ENCODE data around the gene GALK2. TPM values are rescaled to one million over a fixed set of nuclear protein-coding genes. Genes with fewer than 3 reads are reported as not detected.

Gene GALK2
- total RNA-seq, 1 donor from 2014 or later = 47.6 TPM

DNA sequence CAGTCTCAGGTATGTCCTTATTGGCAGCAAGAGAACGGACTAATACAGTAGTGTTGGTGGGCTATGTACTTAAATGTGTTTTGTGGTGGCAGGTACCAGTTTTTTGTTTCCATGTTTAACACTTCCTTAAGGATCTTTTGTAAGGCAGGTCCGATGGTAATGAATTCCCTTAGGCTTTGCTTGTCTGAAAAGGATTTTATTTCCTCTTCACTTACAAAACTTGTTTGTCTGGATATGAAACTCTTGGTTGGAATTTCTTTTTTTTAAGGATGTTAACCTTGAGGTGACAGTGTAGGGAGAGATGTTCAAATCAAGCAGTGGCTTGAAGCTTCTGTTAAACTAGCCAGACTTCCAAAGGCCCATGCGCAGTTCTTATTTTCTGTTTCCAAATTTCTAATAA is 130.8 kb downstream of the GALK2 start:
- H3K4me1 ChIP-seq = no peaks in the 10 kb centered on the region
- peaks cover 0 to 7% of the 10 kb centered on the region in 2 donors for H3K36me3 ChIP-seq
- H3K4me3 ChIP-seq = no peak overlapping the region
- TF ChIP-seq POLR2AphosphoS5 (IDR thresholded peaks at IDR 0.05; ENCODE audit: insufficient read depth in 1 of 2, low read depth in 1 of 2) = no peak
- TF ChIP-seq POLR2A (IDR thresholded peaks at IDR 0.05) = no peak
- TF ChIP-seq, protein P1, sequence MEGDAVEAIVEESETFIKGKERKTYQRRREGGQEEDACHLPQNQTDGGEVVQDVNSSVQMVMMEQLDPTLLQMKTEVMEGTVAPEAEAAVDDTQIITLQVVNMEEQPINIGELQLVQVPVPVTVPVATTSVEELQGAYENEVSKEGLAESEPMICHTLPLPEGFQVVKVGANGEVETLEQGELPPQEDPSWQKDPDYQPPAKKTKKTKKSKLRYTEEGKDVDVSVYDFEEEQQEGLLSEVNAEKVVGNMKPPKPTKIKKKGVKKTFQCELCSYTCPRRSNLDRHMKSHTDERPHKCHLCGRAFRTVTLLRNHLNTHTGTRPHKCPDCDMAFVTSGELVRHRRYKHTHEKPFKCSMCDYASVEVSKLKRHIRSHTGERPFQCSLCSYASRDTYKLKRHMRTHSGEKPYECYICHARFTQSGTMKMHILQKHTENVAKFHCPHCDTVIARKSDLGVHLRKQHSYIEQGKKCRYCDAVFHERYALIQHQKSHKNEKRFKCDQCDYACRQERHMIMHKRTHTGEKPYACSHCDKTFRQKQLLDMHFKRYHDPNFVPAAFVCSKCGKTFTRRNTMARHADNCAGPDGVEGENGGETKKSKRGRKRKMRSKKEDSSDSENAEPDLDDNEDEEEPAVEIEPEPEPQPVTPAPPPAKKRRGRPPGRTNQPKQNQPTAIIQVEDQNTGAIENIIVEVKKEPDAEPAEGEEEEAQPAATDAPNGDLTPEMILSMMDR (IDR thresholded peaks at IDR 0.05) = no peak
- no peak overlapping the region for H3K27ac ChIP-seq
- intact Hi-C loops (cut with DNase I) = no loop called here
- H3K9me3 ChIP-seq = no peaks in the 10 kb centered on the region
- no peak for DNase-seq (ENCODE audit: extremely low spot score in 2 of 2)
- H3K27me3 ChIP-seq = no peaks in the 10 kb centered on the region

DNA sequence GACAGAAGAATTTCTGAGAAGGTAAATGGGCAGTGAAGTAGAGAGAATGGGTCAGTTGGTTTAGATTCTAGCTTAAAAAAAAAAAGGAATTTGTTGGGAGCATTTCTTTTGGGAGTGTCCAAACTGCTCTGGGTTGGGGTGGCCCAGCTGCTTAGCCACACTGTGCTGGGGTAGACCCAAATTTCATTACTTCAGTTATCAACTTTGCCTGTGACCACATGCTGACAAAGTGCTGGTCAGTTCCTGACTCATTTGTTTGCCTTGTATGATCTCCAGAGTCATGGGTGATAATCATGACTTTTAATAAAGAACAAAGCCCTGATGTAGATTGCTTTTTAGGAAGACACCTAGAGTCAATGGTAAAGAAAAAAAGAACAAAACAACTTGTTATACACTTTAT is 131.5 kb downstream of the GALK2 start:
- Histone ChIP-seq H3K27ac (no peak overlapping the region), H3K36me3 (peaks cover 0 to 7% of the 10 kb centered on the region in 2 donors), H3K4me1 (no peaks in the 10 kb centered on the region), H3K27me3 (no peaks in the 10 kb centered on the region), H3K9me3 (no peaks in the 10 kb centered on the region), H3K4me3 (no peak overlapping the region)
- no peak for DNase-seq (ENCODE audit: extremely low spot score in 2 of 2)
- TF ChIP-seq, protein P1 (IDR thresholded peaks at IDR 0.05) = no peak
- TF ChIP-seq POLR2A (IDR thresholded peaks at IDR 0.05) (no peak), POLR2AphosphoS5 (IDR thresholded peaks at IDR 0.05; ENCODE audit: insufficient read depth in 1 of 2, low read depth in 1 of 2) (no peak)
- intact Hi-C loops (cut with DNase I) = no loop called here

DNA sequence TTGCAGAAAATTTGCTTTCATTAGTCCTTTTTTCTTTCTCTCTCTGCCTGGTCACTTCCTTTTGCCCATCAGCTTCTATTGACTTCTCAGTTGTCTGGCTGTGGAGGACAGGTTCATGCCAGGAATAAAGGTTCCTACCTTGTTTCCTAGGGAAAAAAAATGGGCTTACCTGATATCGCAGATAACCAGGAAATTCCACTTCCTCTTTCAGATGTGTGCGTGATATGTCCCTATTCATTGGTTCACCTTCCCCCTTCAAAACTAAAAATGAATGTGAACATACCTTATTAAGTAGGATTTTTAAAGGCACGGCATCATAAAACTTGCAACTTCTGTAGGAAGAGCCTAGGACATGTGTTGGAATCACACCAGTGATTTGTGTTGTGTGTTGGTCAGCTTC is 133.0 kb downstream of the GALK2 start:
- Histone ChIP-seq H3K27me3 (no peaks in the 10 kb centered on the region), H3K27ac (no peak overlapping the region), H3K4me1 (no peaks in the 10 kb centered on the region), H3K9me3 (no peaks in the 10 kb centered on the region), H3K4me3 (no peak overlapping the region), H3K36me3 (peaks cover 0 to 7% of the 10 kb centered on the region in 2 donors)
- DNase-seq (ENCODE audit: extremely low spot score in 2 of 2) = no peak
- TF ChIP-seq, protein P1 (IDR thresholded peaks at IDR 0.05) = no peak
- no peak for TF ChIP-seq POLR2AphosphoS5 (IDR thresholded peaks at IDR 0.05; ENCODE audit: insufficient read depth in 1 of 2, low read depth in 1 of 2)
- no peak for TF ChIP-seq POLR2A (IDR thresholded peaks at IDR 0.05)
- intact Hi-C loops (cut with DNase I) = no loop called here

DNA sequence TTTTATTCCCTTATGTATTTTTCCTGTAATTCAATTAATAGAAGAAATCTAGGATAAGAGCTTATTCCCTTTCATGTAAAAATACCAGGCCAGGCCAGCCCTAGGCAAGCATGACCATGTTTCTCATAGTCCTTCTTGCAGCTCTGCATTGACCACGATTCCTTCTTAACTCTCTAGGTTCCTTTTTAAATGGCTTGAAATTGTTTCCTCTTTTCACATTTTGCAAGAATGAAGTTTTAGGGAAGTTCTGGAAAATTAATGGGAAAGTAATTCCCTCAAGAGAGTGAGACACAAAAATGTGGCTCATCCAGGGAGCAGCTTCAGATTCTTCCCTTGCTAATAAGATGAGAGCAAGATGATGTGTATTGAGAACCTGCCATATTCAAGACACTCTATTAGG is 136.5 kb downstream of the GALK2 start:
- Histone ChIP-seq H3K27ac (no peak overlapping the region), H3K4me3 (no peak overlapping the region), H3K9me3 (no peaks in the 10 kb centered on the region), H3K4me1 (no peaks in the 10 kb centered on the region), H3K27me3 (no peaks in the 10 kb centered on the region), H3K36me3 (peaks cover 0 to 7% of the 10 kb centered on the region in 2 donors)
- DNase-seq (ENCODE audit: extremely low spot score in 2 of 2) = no peak
- TF ChIP-seq POLR2AphosphoS5 (IDR thresholded peaks at IDR 0.05; ENCODE audit: insufficient read depth in 1 of 2, low read depth in 1 of 2) = no peak
- TF ChIP-seq, protein P1 (IDR thresholded peaks at IDR 0.05) = no peak
- TF ChIP-seq POLR2A (IDR thresholded peaks at IDR 0.05) = no peak
- intact Hi-C loops (cut with DNase I) = no loop called here

DNA sequence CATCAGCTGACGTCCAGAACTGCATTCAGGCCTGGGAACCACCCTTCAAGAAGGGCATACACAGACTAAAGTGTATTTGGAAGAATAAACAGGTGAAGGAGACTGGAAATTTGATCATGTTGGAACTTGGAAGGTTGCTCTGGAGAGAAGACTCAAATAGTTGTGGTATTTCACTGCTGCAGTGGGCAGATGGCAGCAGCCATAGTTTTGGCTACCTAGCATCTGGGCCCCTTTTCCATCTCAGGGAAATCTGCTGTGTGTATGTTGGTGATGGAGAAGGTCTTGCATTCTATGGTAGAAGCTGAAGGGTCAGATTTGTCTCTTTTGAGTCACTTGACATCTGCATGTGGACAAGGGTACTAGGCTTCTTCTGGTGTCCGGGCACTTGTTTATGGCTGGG is 138.6 kb downstream of the GALK2 start:
- TF ChIP-seq POLR2A (IDR thresholded peaks at IDR 0.05) (no peak), POLR2AphosphoS5 (IDR thresholded peaks at IDR 0.05; ENCODE audit: insufficient read depth in 1 of 2, low read depth in 1 of 2) (no peak)
- TF ChIP-seq, protein P1 (IDR thresholded peaks at IDR 0.05) = no peak
- Histone ChIP-seq H3K27me3 (no peaks in the 10 kb centered on the region), H3K9me3 (no peaks in the 10 kb centered on the region), H3K36me3 (peaks cover 0 to 7% of the 10 kb centered on the region in 2 donors), H3K4me3 (no peak overlapping the region), H3K4me1 (peaks cover 7% of the 10 kb centered on the region), H3K27ac (no peak overlapping the region)
- intact Hi-C loops (cut with DNase I) = no loop called here
- no peak for DNase-seq (ENCODE audit: extremely low spot score in 2 of 2)
